BLaER1 (cell line): ENCODE data around the gene APOL2.
"Not testable (repeated sequence)": the region's sequence is repeated elsewhere in the genome, so short reads cannot be mapped to it uniquely, and the experiment has no call there.

Source experiments
- H3K27ac ChIP-seq: shearing (Covaris generic); formaldehyde crosslinking; 2 replicates; pipeline ENCODE4 v1.8.1; 2022
- H3K27me3 ChIP-seq: shearing (Covaris generic); formaldehyde crosslinking; 2 replicates; pipeline ENCODE4 v1.8.1; 2022
- H3K36me3 ChIP-seq: shearing (Covaris generic); formaldehyde crosslinking; 2 replicates; pipeline ENCODE4 v1.8.1; 2022
- H3K4me1 ChIP-seq: shearing (Covaris generic); formaldehyde crosslinking; 2 replicates; pipeline ENCODE4 v1.8.1; 2022
- H3K4me2 ChIP-seq: shearing (Covaris generic); formaldehyde crosslinking; 2 replicates; pipeline ENCODE4 v1.8.1; 2022
- H3K4me3 ChIP-seq: shearing (Covaris generic); formaldehyde crosslinking; 2 replicates; pipeline ENCODE4 v1.8.1; 2022
- H3K9ac ChIP-seq: shearing (Covaris generic); formaldehyde crosslinking; 2 replicates; pipeline ENCODE4 v1.8.1; 2022
- H3K9me3 ChIP-seq: shearing (Covaris generic); formaldehyde crosslinking; 2 replicates; pipeline ENCODE4 v1.8.1; 2022
- H4K20me1 ChIP-seq: shearing (Covaris generic); formaldehyde crosslinking; 2 replicates; pipeline ENCODE4 v1.8.1; 2022
- Cebpa-rat ChIP-seq: shearing (Covaris generic); IDR thresholded peaks from 2 replicates; pipeline ENCODE4 v1.8.1; 2022

The APOL2 gene

DNA sequence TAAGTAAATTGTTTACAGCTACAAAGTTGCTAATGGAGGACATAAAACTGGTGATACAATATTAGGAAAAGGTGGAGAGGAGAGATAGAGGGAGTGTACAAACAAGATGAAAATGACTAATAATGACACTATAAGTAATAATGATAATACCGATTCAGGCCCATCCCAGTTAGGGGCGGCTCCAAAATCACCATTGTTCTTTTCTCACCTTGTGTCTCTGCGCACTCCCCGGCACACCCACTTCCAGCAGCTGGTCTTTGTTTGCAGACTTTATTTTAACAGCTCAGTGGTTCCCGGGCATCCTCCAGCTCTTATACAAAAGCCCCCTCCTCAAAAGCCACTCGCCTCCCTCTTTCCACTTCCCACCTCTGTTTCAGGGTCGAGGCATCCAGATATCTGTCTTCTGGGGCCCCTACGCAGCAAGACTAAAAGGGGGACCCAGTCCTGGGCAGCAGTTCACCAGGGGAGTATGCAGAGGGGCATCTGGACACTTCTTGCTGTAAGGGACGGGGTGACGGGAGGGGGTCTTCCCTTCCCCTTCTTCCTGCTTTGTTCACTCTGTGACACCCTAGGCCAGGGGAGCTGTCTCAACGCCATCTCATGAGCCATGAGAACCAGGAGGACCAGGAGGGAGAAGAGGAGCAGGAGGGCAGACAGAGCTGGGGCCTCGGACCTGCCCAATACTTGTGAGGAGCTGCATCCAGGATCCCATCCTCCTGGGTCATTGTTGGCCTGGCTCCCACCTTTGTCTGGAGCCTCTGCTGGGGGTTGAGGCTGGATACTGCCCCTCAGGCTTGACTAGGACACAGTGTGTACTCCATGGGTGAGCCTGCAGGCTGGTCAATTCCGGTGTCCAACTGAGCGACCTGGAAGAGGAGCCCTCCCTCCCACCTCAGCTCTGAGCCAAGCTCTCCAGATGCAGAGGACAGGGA is 2.7 kb downstream of the APOL2 start:
- H3K4me3 ChIP-seq: no peak overlapping the region
- H3K27ac ChIP-seq: peak overlapping the region; percentile 70; the same call in 1 of the 2 replicates
- peaks cover 40% of the 10 kb centered on the region for H3K4me1 ChIP-seq
- H3K36me3 ChIP-seq: peaks cover 42% of the 10 kb centered on the region
- no peaks in the 10 kb centered on the region for H3K27me3 ChIP-seq
- H3K4me2 ChIP-seq: peak overlapping the region; percentile 99
- H3K9me3 ChIP-seq: no peaks in the 10 kb centered on the region
- H3K9ac ChIP-seq: 0 out of 2 replicates have a peak overlapping the region, but pooled peaks have one; percentile 82
- H4K20me1 ChIP-seq: no peaks in the 10 kb centered on the region
- TF ChIP-seq Cebpa-rat: no peak

DNA sequence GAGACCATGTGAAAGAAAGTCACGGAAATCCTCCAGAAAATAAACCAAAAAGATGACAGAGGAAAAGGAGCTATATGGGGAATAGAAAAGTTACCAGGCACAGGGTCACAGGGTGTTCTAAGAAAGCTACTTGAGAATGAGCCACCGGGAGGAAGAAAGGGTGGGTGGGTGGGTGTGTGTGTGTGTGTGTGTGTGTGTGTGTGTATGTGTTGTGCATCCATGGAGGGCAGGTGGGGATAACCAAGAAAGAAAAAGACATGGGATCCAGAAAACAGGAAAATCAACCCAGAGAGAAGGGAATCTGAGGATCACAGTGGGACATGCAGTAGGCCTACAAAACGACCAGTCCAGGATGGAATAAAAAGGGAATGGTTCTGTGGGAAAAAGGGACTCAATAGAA is 3.7 kb downstream of the APOL2 start:
- no peak overlapping the region for H3K9ac ChIP-seq
- H3K9me3 ChIP-seq: no peaks in the 10 kb centered on the region
- H3K4me1 ChIP-seq: peaks cover 45% of the 10 kb centered on the region
- no peak overlapping the region for H3K4me3 ChIP-seq
- no peaks in the 10 kb centered on the region for H4K20me1 ChIP-seq
- H3K4me2 ChIP-seq: no peak overlapping the region
- H3K27me3 ChIP-seq: no peaks in the 10 kb centered on the region
- peaks cover 53% of the 10 kb centered on the region for H3K36me3 ChIP-seq
- TF ChIP-seq Cebpa-rat: no peak
- H3K27ac ChIP-seq: no peak overlapping the region

DNA sequence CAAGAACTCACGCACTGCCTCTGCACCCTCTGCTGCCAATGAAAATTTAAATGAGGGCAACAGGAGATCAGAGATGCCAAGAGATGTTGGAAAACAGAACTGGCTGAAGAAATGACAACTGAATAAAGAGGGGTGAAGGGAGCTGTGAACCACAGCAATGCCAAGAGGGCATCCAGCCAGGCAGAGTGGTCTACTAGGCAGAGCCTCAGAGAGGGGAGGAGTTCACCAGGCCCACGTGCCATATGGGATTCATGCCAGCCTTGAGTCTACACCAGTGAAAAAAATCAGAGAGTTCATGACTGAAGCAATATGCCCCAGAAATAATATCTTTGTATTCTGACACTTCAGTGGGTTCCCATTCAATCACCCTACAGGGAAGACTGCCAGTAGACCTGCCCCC is 4.4 kb downstream of the APOL2 start:
- no peak for TF ChIP-seq Cebpa-rat
- Histone ChIP-seq H4K20me1 (no peaks in the 10 kb centered on the region), H3K27me3 (no peaks in the 10 kb centered on the region), H3K36me3 (peaks cover 60% of the 10 kb centered on the region), H3K9ac (no peak overlapping the region), H3K4me3 (no peak overlapping the region), H3K27ac (no peak overlapping the region), H3K4me1 (peaks cover 43% of the 10 kb centered on the region), H3K4me2 (no peak overlapping the region), H3K9me3 (no peaks in the 10 kb centered on the region)

DNA sequence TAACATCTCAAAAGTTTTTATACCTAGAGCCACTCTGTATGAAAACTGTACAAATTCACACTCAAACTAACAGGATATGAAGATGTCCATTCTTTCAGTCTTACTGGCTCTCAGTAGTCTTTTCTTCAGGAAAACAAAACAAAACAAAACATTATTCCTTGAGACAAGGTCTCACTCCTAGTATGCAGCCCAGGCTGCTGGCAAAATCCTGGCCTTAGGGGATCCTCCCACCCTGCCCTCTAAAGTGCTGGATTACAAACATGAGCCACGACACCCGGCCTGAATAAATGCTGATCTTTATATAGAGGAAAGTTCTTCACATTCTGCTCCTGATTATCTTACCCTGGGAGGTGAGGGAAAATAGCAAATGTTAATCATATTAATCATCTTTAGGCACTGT is 5.1 kb downstream of the APOL2 start:
- Histone ChIP-seq H3K4me1 (peaks cover 39% of the 10 kb centered on the region), H3K9me3 (no peaks in the 10 kb centered on the region), H3K4me3 (no peak overlapping the region), H3K27me3 (no peaks in the 10 kb centered on the region), H4K20me1 (no peaks in the 10 kb centered on the region), H3K36me3 (peaks cover 62% of the 10 kb centered on the region), H3K4me2 (no peak overlapping the region), H3K9ac (no peak overlapping the region), H3K27ac (no peak overlapping the region)
- no peak for TF ChIP-seq Cebpa-rat

DNA sequence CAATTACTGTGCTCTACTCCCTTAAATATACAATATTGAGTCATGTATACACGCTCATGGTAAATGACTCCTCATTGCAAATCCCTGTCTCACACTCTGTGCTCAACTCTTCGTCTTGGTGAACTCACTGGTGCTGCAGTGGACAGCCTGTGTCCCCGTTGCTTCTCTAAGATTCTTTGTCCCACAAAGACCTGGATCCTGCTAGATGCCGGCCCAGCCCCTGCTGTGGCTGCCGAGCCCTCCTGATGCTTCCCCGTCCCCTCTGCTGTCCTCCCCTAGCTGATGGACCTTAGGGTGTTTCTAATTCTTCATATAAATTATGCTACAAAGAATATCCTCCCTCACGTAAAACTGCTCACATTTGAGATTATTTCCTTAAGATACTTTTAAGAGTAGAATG is 5.5 kb downstream of the APOL2 start:
- Histone ChIP-seq H3K4me1 (peaks cover 37% of the 10 kb centered on the region), H3K9me3 (no peaks in the 10 kb centered on the region), H3K36me3 (peaks cover 64% of the 10 kb centered on the region), H4K20me1 (no peaks in the 10 kb centered on the region), H3K27ac (no peak overlapping the region), H3K9ac (no peak overlapping the region), H3K4me3 (no peak overlapping the region), H3K4me2 (no peak overlapping the region), H3K27me3 (no peaks in the 10 kb centered on the region)
- no peak for TF ChIP-seq Cebpa-rat

DNA sequence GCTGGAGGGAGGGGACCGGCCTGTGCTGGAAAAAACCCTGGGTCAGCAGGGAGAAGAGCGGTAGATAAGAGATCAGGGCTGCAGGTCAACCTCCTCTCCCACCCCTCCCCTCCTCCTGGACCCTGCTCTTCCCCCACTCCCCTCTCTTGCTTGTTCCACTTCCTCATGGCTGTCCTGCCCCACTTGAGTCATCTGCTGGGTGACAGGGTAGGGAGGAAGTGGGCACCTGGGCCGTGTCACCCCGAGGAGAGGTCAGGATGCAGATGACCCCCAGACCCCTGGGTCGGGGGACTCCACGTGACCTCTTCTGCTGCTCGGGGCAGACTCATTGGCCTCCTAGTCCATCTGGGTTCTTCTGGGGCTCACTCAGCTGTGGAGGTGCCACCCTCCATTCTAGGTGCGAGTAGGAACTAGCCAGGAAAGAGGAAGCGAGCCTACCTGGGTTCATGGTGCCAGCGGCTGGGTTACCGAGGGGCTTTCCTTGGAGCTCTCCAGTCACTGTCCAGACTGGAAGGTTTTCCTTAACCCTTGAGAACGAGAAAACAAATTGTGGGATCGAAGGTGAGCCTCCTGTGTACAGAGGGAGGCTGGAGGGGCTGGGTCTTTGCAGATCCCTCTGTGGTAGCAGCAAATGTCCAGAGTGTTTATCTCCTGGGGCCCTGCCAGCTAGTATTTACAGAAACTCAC is 6.5 kb downstream of the APOL2 start:
- Histone ChIP-seq H3K27ac (no peak overlapping the region), H3K4me3 (no peak overlapping the region), H3K9me3 (no peaks in the 10 kb centered on the region), H3K4me1 (peaks cover 28% of the 10 kb centered on the region), H3K4me2 (no peak overlapping the region), H3K27me3 (no peaks in the 10 kb centered on the region), H4K20me1 (no peaks in the 10 kb centered on the region), H3K36me3 (peaks cover 74% of the 10 kb centered on the region), H3K9ac (no peak overlapping the region)
- no peak for TF ChIP-seq Cebpa-rat

DNA sequence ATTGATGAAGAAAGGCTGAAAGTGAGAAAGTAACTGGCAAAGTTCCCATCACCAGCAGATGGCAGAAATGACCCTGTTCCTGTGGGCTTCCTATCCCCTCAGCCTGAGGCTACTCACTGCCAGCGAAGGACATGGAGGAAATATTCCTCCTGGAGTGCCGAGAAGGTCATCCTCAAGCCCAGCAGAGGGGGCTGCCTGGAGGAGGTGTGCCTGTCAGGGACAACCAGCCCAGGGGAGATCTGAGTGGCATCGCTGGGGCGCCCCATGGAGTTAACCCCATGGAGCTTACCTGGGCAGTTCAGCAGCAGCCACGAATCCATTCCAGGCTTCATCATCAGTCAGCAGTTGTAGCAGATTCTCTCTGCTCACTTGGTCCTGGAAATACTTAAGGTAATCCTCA is 8.3 kb downstream of the APOL2 start:
- not testable (repeated sequence) for H3K4me2 ChIP-seq, H3K27me3 ChIP-seq, H3K9me3 ChIP-seq, H3K4me3 ChIP-seq, H4K20me1 ChIP-seq, H3K9ac ChIP-seq, H3K27ac ChIP-seq
- Histone ChIP-seq H3K4me1 (peaks cover 13% of the 10 kb centered on the region), H3K36me3 (peaks cover 74% of the 10 kb centered on the region)

DNA sequence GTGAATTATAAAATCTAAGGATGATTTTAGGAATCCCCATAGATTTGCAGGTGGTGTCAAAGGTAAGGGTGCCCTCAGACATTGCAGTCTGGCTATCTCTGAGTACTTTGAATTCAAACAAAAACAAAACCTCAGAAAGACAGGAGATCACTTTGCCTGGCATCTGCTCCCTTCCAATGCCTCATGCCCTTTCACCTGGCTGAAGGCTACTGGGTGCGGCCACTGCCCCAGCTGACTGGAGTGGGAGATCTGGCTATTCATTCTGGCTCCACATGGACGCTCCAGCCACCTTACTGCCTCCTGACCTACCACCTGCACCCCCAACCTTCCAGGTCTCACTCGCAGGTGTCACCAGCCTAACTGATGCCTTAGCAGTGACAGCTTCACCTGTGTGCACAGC is 9.7 kb downstream of the APOL2 start:
- H3K36me3 ChIP-seq: peaks cover 65% of the 10 kb centered on the region
- not testable (repeated sequence) for H3K9ac ChIP-seq, H3K27me3 ChIP-seq, H3K4me3 ChIP-seq, H3K9me3 ChIP-seq, H3K27ac ChIP-seq, H3K4me2 ChIP-seq, H4K20me1 ChIP-seq
- H3K4me1 ChIP-seq: peaks cover 13% of the 10 kb centered on the region

DNA sequence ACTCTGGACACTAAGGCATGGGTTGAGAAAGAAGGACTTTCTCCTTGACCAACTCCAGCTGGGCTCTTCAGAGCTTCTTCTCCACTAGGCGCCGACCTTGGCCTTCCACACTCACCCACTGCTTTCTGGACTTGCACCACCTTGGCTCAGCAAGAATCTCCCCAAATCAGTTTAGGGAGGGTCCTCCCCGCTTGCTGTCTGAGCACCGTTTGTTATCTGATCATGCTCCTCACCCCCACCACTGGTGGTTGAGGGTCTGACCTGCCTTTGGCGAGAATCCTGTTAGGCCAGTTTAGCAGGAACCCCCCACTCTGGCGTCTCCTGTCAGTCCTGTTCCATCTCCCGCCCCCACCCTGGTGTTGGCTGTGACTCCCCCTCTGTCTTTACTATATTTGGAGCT is 10.4 kb downstream of the APOL2 start:
- Histone ChIP-seq H3K9ac (no peak overlapping the region), H3K9me3 (no peaks in the 10 kb centered on the region), H3K36me3 (peaks cover 65% of the 10 kb centered on the region), H4K20me1 (no peaks in the 10 kb centered on the region), H3K27me3 (no peaks in the 10 kb centered on the region), H3K4me3 (no peak overlapping the region), H3K27ac (no peak overlapping the region), H3K4me1 (peaks cover 13% of the 10 kb centered on the region), H3K4me2 (no peak overlapping the region)
- TF ChIP-seq Cebpa-rat: no peak

DNA sequence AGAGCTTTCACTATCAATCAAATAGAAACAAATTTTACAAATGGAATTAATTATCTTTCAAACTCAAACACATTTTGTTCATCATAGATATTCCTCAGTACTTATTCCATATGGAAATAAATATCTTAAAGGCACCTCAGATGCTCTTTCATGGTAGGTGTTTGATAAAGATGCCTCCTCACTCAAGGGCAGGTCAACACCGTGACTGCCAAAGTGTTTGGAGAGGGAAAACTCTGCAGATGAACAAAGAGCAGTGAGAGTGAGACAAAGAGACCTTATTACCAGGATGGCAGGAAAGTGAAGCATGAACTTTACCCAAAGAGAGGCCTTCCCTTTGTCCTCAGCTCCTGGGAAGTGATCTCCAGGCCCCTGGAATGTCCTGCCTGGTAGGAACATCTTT is 11.0 kb downstream of the APOL2 start:
- not testable (repeated sequence) for H3K4me3 ChIP-seq, H4K20me1 ChIP-seq, H3K27ac ChIP-seq, H3K9me3 ChIP-seq, H3K9ac ChIP-seq, H3K27me3 ChIP-seq, H3K4me2 ChIP-seq
- H3K36me3 ChIP-seq: peaks cover 59% of the 10 kb centered on the region
- H3K4me1 ChIP-seq: peaks cover 13% of the 10 kb centered on the region
